A673 (cell line): ENCODE results near the gene CINP. TPM values are rescaled to one million over a fixed set of nuclear protein-coding genes. Genes with fewer than 3 reads are reported as not detected.
A peak's percentile ranks its signal among the peaks of the same experiment; 100 is the strongest.

Experiments
- Bru-seq: library from RNA; stranded (reverse); fragments of 400-500 nt; gene quantifications from one replicate; lab custom pipeline; 2021; lab: Mats Ljungman, UMichigan
- BruChase-seq, 2 experiments: library from RNA; stranded (reverse); fragments of 400-500 nt; gene quantifications; one replicate each; lab custom pipeline; 2021; lab: Mats Ljungman, UMichigan
- BruUV-seq: library from RNA; stranded (reverse); fragments of 400-500 nt; replicated peaks from 2 replicates; lab custom pipeline; 2021; lab: Mats Ljungman, UMichigan
- CTCF ChIA-PET: fragments of 300-600 bp; sonication (Branson Sonifier 250); formaldehyde crosslinking; loops from one replicate; lab custom pipeline; 2022; ENCODE audit warnings: antibody characterized with exemption; lab: Charles Lee
- POLR2A ChIA-PET: fragments of 300-600 bp; sonication (Branson Sonifier 250); formaldehyde crosslinking; loops from one replicate; lab custom pipeline; 2022; ENCODE audit warnings: antibody characterized with exemption; ENCODE audit not compliant: low non-redundant PET; lab: Charles Lee
- DNase-seq: peaks from one replicate; pipeline ENCODE4 v3.0.0-alpha.2; 2015; ENCODE audit warnings: low spot score
- H3K27ac ChIP-seq: fragments of 200-600 bp; sonication (generic); 2 replicates; pipeline ENCODE4 v1.5.1; 2016; ENCODE audit warnings: mixed run types, low read depth, mild to moderate bottlenecking, mixed read lengths, antibody characterized with exemption, low read length; ENCODE audit not compliant: poor library complexity, severe bottlenecking
- H3K27me3 ChIP-seq: fragments of 200-600 bp; sonication (generic); replicated peaks from 2 replicates; pipeline ENCODE4 v1.6.1; 2017; ENCODE audit warnings: mixed run types, low read depth, mild to moderate bottlenecking, mixed read lengths, antibody characterized with exemption, low read length; ENCODE audit not compliant: insufficient read depth, poor library complexity
- H3K36me3 ChIP-seq: fragments of 200-600 bp; sonication (generic); 2 replicates; pipeline ENCODE4 v1.6.1; 2016; ENCODE audit warnings: mixed run types, mild to moderate bottlenecking, mixed read lengths, antibody characterized with exemption, low read length; ENCODE audit not compliant: insufficient read depth, poor library complexity, severe bottlenecking
- H3K4me1 ChIP-seq: fragments of 200-600 bp; sonication (generic); 2 replicates; pipeline ENCODE4 v1.6.1; 2017; ENCODE audit warnings: mixed run types, mild to moderate bottlenecking, mixed read lengths, antibody characterized with exemption, low read length; ENCODE audit not compliant: insufficient read depth, poor library complexity, severe bottlenecking
- H3K4me3 ChIP-seq: fragments of 200-600 bp; sonication (generic); 2 replicates; pipeline ENCODE4 v1.5.1; 2016; ENCODE audit warnings: low read depth, mixed run types, mild to moderate bottlenecking, mixed read lengths, low read length; ENCODE audit not compliant: poor library complexity, severe bottlenecking
- H3K9me3 ChIP-seq: fragments of 200-600 bp; sonication (generic); 2 replicates; pipeline ENCODE4 v1.6.1; 2016; ENCODE audit warnings: mixed run types, low read depth, mild to moderate bottlenecking, mixed read lengths, antibody characterized with exemption, low read length; ENCODE audit not compliant: poor library complexity, severe bottlenecking
- CTCF ChIP-seq: fragments of 300-800, 200-600 bp; sonication (generic); conservative IDR thresholded peaks from 2 replicates; pipeline ENCODE4 v1.5.1; 2017; ENCODE audit warnings: low read depth, mild to moderate bottlenecking, antibody characterized with exemption, low read length, moderate library complexity, mixed read lengths
- EZH2 ChIP-seq: fragments of 200-600 bp; sonication (generic); IDR thresholded peaks from 2 replicates; pipeline ENCODE4 v1.6.1; 2017; ENCODE audit warnings: borderline replicate concordance, low read depth, mild to moderate bottlenecking, mixed read lengths, antibody characterized with exemption, low read length; ENCODE audit not compliant: poor library complexity, severe bottlenecking
- intact Hi-C: fragments of 100-400 bp; cut with micrococcal nuclease; formaldehyde crosslinking; loops from one replicate; pipeline ENCODE4 v1.10.0; 2022; ENCODE audit not compliant: unreplicated experiment
- long read RNA-seq: library from polyadenylated mRNA; stranded (forward); transcript quantifications from one replicate; pipeline ENCODE4 v2.0.0, GENCODE V29; 2022
- total RNA-seq: library from RNA; stranded (reverse); gene quantifications from 2 replicates; pipeline ENCODE4 v1.2.3, GENCODE V29; 2021

The CINP gene
- total RNA-seq = 46.6 and 48.2 TPM in 2 replicates
- percentile 66 among the genes with signal in this experiment for Bru-seq, nascent RNA
- percentile 59 among the genes with signal in this experiment for BruChase-seq, experiment 1, labeled RNA remaining after a 2-hour chase
- BruChase-seq, experiment 2, labeled RNA remaining after a 6-hour chase = percentile 63 among the genes with signal in this experiment
- long read RNA-seq, full-length matches to known transcripts = 39 of 44 reads
- long read RNA-seq, partial matches to known transcripts = 0 of 44 reads
- long read RNA-seq, other reads (novel, unspliced or antisense) = 5 of 44 reads

DNA sequence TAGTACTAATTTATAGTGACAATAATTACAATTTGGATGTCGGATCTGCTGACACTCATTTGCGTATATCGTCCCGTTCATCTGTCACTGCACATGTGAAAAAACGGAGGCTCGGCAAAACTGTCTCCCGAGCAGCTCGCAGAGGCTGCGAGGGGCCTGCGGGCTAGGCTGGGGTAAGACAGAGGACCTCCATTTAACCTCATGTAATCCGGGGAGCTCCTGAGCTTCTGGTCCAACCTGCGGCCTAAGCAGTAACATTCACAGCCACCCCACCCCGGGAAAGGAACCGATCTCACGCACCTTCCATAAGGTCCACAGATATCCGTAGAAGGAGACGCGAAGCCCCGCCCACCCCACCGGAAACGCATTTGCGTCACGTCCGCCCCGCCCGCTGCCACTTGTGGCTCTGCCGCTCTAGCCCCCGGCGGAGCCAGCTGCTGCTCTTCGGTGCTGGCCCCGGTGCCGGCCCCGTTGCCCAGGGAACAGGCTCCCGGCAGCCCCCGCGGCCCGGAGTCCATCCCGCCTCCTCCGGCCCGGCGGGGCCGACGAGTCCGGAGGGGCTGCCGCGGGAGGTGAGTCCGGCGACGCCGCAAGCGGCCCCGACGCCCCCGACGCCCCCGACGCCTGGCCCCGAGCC lies at the start of gene CINP, which contains the start of gene TECPR2:
Gene CINP (minus strand): TSS at position 346 of the 637 bp plus-strand sequence. CDS start 39 bp downstream, at position 307.
Gene TECPR2 (plus strand): TSS at position 397 of the 637 bp plus-strand sequence. CDS start 13,781 bp downstream, outside the sequence.
- Histone ChIP-seq H3K36me3 (no peaks in the 10 kb centered on the region), H3K9me3 (no peaks in the 10 kb centered on the region), H3K27ac (peak within 1 kb of the TSS; percentile 88), H3K4me1 (peaks cover 10% of the 10 kb centered on the region), H3K27me3 (no peaks in the 10 kb centered on the region), H3K4me3 (peak within 1 kb of the TSS; percentile 86)
- BruUV-seq = no TSS peak
- intact Hi-C loops = no loop called here
- no peak for TF ChIP-seq CTCF
- ChIA-PET CTCF (no interaction called here), POLR2A (interaction anchor here (0.6 kb wide), 1 partner anchor 387 kb away, joined by 7 read pairs; no protein-coding TSS in a partner anchor)
- peak; percentile 97 for DNase-seq

- BruUV-seq = no TSS peak
- CTCF ChIA-PET = no interaction called here
- no peaks in the 10 kb centered on the region for H3K4me1 ChIP-seq
- POLR2A ChIA-PET = no interaction called here
- TF ChIP-seq CTCF (no peak), EZH2 (no peak)
- no peaks in the 10 kb centered on the region for H3K36me3 ChIP-seq
- H3K27me3 ChIP-seq = no peaks in the 10 kb centered on the region
- H3K27ac ChIP-seq = no peak overlapping the region
- no peaks in the 10 kb centered on the region for H3K9me3 ChIP-seq
- intact Hi-C loops = no loop called here
- H3K4me3 ChIP-seq = no peak overlapping the region
- no peak for DNase-seq
Observed at GRCh38 chr14:102408724-102409123, 46.0 kb upstream of the CINP start.

DNA sequence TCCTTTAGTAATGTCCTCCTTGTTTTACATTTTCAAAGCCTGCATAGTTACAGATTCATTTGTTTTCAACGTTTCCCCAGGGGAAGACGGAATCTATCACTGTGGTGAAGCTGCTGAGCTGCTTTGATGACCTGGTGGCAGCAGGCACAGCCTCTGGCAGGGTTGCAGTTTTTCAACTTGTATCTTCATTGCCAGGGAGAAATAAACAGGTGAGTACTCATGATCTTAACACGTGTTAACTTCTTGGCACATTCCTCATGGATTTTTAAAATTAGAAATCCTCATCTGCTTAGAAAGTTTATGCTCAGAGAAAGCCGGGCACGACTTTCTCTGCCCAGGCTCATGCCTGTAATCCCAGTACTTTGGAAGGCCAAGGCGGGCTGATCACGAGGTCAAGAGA lies 44.6 kb upstream of the CINP start:
- no TSS peak for BruUV-seq
- Histone ChIP-seq H3K9me3 (peaks cover 6% of the 10 kb centered on the region), H3K4me1 (no peaks in the 10 kb centered on the region), H3K4me3 (no peak overlapping the region), H3K27ac (no peak overlapping the region), H3K36me3 (no peaks in the 10 kb centered on the region), H3K27me3 (no peaks in the 10 kb centered on the region)
- ChIA-PET CTCF (no interaction called here), POLR2A (no interaction called here)
- no peak for DNase-seq
- TF ChIP-seq CTCF (no peak), EZH2 (no peak)
- intact Hi-C loops = no loop called here
